Colon (tissue), 2 donors: ENCODE data around the gene DUS4L.

Experiments used
- FAIRE-seq: peaks from 2 replicates; lab custom pipeline; 2012; peaks lifted over from hg19 to GRCh38; lab: Jason Lieb, UNC
- donor health status: control.
- donor health status: control.

DUS4L gene

DNA sequence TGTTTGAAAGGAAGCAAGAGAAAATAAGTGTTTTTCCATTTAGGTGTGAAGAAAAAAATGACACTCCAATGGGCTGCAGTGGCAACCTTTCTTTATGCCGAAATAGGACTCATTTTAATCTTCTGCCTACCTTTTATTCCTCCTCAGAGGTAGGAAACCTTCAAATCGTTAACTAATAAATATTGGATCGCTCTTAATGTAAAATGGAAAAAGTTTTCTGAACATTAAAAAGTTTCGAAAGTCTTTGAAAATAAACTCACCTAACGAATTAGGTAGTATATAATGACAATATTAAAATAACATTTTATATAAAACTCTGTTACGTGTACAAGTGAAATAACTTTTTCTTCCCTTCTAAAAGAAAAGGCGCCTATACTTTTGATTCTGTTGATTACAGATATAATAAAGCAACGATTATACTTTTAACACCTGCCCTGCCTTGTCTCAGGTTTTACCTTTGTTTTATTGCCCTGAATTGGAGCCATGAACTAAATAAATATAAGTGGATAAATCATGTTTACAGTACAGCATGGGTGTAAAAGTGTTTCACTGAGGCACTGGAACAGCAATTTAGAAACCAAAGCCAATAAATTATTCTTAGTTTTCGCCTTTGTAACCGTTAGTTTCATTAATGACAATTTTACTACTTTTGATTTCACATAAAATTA, 17.1 kb downstream of the DUS4L start:
- no peak for FAIRE-seq

DNA sequence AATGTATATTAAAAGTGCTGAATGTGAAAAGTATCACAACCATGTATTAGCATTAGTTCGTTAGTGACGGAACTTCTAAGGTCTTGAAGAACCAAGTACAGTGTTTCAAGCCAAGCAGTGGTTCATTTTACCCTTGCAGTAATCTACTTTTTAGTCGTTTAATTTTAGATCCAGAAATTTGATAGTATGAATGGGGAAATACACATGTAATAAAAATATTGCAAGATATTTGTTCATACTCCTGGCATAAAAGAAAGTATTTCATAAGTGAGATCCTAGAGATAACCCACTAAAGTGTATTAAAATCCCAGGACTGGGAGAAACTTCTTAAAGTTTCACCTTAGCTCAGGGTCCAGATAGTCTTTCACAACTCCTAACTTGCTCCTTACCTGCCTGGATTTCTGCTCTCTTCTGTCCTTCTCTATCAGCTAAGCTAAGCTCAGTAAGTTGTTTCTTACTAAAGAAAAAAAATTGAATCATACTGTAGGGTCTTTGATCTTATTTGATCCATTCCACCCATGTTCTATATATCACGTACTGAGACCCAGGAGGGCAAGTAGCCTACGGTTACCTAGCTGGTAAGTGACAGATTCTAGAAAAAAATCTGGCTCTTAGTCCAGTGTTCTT, 17.7 kb downstream of the DUS4L start:
- FAIRE-seq, result no peak

DNA sequence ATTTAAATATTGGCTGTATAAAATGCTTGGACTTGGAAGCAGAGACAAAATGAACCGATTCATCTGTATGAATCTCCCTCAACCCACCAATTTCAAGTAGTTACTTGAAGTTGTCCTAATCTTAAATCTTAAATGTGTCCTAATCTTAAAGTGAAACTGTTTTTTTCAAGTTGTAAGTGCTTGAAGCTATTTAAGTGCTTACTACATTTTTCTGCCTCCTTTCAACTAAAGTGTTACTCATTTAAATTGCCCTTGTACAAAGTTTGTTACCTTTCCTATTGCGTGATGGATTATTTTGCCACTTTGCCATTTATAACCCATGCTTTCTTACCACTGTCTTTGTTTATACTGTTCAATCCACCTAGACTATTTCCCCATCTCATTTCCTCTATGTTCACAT, 19.1 kb downstream of the DUS4L start:
- FAIRE-seq, result no peak

- no peak for FAIRE-seq
Measured at GRCh38 chr7:107584716-107585115, 20.9 kb downstream of the DUS4L start.

DNA sequence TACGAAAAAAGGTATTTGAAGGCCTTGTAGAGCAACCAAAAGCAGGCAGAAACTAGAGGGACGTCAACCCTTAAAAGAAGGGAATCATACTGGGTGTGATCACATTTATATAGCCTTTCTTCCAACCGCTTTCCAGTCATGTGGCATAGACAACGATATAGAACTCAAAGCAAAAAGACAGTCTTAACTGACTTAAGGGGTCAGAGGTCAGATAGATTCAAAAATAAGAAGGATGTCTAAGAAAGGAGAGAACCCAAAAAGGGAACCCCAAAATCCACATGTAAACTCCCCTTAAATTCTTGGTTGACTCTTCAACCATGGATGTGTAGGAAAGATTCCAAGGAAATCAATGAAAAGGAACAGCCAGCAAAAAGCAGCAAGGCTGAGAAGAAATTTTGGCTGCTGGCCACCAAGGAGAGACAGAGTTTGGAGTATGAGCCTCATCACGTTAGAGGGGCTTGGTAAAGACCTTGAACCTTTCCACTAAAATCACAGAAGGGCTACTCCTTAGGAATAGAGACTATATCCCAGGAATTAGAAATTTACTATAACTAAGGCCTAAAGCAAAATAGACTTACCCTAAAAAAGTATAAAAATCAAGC, 24.9 kb downstream of the DUS4L start:
- no peak for FAIRE-seq

DNA sequence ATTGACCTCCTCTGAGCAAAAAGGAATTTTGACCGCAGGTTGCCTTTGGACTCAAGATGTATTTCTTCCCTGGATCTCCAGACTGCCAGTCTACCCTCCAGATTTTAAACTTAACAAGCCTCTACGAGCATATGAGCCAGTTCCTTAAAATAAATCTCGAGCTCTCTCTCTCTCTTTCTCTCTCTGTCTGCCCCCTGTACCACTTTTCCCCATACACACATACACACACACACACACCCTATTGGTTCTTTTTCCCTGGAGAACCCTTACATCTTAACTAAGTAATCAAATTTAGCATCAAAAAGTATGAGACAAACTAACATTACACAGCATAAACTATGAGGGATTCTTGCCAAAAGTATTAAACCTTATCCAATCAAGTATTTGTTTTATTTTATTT, 27.6 kb downstream of the DUS4L start:
- no peak for FAIRE-seq

GRCh38 chr7:107592361-107593024, 28.7 kb downstream of the DUS4L start:
- no peak for FAIRE-seq

DNA sequence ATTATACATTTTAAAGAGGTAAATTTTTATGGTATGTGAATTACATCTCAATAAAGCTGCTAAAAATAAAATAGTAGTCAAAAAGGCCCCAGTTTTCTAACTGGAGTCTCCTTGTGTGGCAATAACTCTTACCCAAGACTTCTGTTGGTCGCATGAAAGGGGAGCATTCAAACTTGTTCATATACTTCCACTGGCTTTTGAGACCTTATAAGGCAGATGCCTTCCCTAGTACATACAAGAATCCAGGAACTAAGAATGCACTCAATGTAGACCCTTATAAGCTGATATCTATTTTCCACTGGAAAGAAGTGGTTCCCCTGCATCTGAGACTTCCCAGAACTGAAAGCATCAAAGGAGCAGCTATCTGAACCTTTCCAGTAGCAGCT, 29.2 kb downstream of the DUS4L start:
- no peak for FAIRE-seq

GRCh38 chr7:107594961-107595737, 31.4 kb downstream of the DUS4L start:
- FAIRE-seq, result no peak

- no peak for FAIRE-seq
Measured at GRCh38 chr7:107596881-107597581, 33.3 kb downstream of the DUS4L start.

DNA sequence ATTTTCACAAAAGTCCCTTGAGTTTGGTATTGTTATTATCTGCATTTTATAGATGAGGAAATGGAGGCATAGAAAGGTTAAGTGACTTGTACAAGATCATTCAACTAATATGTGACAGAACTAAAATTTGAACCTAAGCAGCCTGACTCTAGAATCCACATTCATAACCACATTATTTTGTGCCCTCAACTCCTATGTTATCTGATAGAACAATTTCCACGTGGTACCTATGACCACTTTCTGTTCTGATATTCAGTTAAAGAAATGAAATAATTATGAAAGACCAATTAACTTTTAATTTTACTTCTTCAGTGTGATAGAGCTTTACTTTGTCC, 33.8 kb downstream of the DUS4L start:
- no peak for FAIRE-seq

GRCh38 chr7:107597953-107598352, 34.2 kb downstream of the DUS4L start:
- FAIRE-seq, result no peak

GRCh38 chr7:107599262-107599661, 35.5 kb downstream of the DUS4L start:
- no peak for FAIRE-seq

DNA sequence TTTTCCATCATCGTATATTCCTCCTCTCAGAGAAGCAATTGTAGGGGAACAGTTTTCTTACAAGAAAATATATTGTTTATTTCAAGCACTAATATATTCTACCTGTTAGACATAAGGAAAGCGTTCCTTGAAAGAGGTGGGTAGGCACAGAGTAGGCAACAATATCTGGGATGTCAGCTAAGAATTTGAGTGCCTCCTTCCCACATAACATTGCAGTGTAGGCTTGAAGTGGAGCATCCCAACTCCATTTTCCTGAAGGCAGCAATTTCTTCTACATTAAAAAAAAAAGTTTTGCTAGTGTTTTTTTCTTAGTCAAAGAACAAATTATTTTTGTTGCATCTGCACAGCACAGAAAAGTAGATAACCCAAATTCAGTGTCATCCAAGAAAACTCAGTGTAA, 37.0 kb downstream of the DUS4L start:
- FAIRE-seq, result no peak

GRCh38 chr7:107605218-107605815, 41.5 kb downstream of the DUS4L start:
- FAIRE-seq, result no peak

DNA sequence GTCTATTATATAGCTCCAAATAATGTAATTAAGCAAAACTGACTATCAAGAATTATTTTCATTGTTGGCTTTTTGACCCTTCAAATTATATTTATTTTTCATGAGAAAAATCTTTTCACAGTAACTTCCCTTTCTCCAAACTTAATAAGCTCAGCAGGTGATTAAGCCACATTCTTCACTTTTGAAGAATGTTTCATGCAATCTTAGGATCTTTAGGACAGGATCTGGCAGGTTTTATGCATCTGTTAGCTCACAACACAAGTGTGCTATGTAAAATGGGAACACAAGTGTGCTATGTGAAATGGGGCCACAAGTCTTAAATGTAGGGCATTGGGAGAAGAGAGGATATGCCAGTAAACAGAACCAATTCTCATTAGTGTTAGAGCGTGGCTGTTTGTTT, 42.5 kb downstream of the DUS4L start:
- FAIRE-seq, result no peak

DNA sequence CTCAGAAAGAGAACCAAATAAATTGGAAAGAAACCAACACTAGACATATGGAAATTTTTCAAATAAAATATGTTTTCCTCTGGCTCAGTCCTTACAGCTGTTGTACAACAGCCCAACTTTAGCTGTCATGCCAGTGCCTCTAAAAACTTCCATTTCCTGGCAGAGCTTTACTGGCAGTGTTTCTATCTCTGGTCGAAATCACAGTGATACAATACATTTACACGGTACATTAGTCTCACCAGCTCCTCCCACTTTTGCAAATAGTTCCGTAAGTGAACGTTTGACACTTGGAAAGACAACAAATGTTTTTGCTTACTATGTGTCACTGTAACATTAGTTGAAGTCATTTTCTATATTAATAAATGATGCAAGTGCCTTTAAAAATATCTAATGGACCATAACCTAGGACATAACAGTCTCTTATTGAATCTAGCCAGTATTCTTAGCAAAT, 46.1 kb downstream of the DUS4L start:
- no peak for FAIRE-seq

DNA sequence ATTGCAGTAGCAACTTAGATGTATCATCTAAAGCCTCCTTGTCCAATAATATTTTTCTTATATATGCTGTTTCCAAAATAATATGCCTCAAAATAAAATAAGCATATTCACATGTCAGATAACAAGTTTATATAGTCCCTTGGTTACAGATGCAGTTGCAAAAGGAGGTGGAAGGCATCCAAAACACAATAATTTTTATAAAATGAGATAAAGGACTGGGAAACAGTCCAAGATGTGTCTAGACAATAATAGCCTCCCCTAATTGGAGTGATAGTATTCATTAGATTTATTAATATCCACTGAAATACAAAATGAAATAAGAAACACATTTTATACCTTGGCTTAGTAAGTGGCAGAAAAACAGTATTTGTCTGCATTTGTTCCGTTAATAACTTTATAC, 46.6 kb downstream of the DUS4L start:
- no peak for FAIRE-seq

DNA sequence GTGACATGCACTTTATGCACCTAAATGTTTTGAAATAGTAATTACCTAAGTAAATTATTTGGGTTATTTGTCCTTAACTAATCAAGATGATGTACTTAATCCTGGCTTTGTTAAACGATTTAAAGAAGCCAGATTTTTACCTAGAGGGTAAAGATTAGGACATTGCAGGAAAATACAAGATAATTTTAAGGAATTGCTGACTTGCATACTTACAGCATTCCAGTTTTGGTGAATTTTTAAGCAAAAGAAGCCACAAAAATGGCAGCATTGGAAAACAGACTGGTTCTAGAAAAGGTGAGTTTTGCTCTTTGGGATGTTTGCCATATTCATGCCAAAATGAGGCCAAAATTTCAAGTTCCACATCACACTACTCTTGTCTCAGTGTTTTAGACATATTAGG, 49.7 kb downstream of the DUS4L start:
- no peak for FAIRE-seq

GRCh38 chr7:107613948-107614347, 50.2 kb downstream of the DUS4L start:
- no peak for FAIRE-seq

DNA sequence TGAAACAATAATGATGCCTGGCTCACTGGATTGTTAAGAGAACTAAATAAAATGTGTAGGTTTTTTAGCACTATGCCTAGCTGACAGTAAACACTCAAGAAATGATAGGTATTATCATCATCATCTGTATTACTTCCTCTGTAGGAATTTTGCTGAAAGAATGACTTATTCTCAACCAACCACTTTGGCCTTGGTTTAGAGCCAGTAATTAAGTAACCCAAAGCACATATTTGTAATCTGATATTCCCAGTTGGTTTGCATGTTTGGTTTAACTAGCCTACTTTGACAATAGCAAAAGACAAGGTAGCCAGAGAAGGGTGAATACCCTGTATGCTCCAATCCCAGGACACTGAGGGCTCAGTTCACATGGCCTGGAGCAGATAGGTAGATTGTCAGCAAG, 50.7 kb downstream of the DUS4L start:
- no peak for FAIRE-seq
